ENCODE data around the gene ALK.

ALK gene

GRCh38 chr2:29375843-29376242 is 545.5 kb downstream of the ALK start:
- Histone ChIP-seq H3K27ac (no peak overlapping the region), H3K4me3 (no peak overlapping the region), H3K36me3 (ENCODE audit: insufficient read depth, low read length) (no peaks in the 10 kb centered on the region), H3K9me3 (ENCODE audit: low read depth, low read length) (no peaks in the 10 kb centered on the region), H3K9ac (ENCODE audit: insufficient read length) (no peak overlapping the region)
- TF ChIP-seq POLR2AphosphoS5 (IDR thresholded peaks at IDR 0.05; ENCODE audit: borderline replicate concordance, low read depth, low read length) (no peak), FOXP2 (optimal IDR thresholded peaks at IDR 0.05; ENCODE audit: control extremely low read depth, extremely low read length, insufficient read depth) (no peak), EZH2 (IDR thresholded peaks at IDR 0.05) (no peak)
- DNase-seq (ENCODE audit: low read depth, low spot score) = no peak

GRCh38 chr2:29374823-29375222 is 546.6 kb downstream of the ALK start:
- Histone ChIP-seq H3K27ac (no peak overlapping the region), H3K9me3 (ENCODE audit: low read depth, low read length) (no peaks in the 10 kb centered on the region), H3K36me3 (ENCODE audit: insufficient read depth, low read length) (no peaks in the 10 kb centered on the region), H3K4me3 (no peak overlapping the region), H3K9ac (ENCODE audit: insufficient read length) (no peak overlapping the region)
- no peak for TF ChIP-seq EZH2 (IDR thresholded peaks at IDR 0.05)
- TF ChIP-seq FOXP2 (optimal IDR thresholded peaks at IDR 0.05; ENCODE audit: control extremely low read depth, extremely low read length, insufficient read depth) = no peak
- no peak for TF ChIP-seq POLR2AphosphoS5 (IDR thresholded peaks at IDR 0.05; ENCODE audit: borderline replicate concordance, low read depth, low read length)
- DNase-seq (ENCODE audit: low read depth, low spot score) = no peak

GRCh38 chr2:29373870-29374269 is 547.5 kb downstream of the ALK start:
- H3K9ac ChIP-seq (ENCODE audit: insufficient read length) = no peak overlapping the region
- no peak for DNase-seq (ENCODE audit: low read depth, low spot score)
- H3K9me3 ChIP-seq (ENCODE audit: low read depth, low read length) = no peaks in the 10 kb centered on the region
- TF ChIP-seq FOXP2 (optimal IDR thresholded peaks at IDR 0.05; ENCODE audit: control extremely low read depth, extremely low read length, insufficient read depth) = no peak
- no peak for TF ChIP-seq EZH2 (IDR thresholded peaks at IDR 0.05)
- TF ChIP-seq POLR2AphosphoS5 (IDR thresholded peaks at IDR 0.05; ENCODE audit: borderline replicate concordance, low read depth, low read length) = no peak
- H3K36me3 ChIP-seq (ENCODE audit: insufficient read depth, low read length) = no peaks in the 10 kb centered on the region
- H3K27ac ChIP-seq = no peak overlapping the region
- no peak overlapping the region for H3K4me3 ChIP-seq

GRCh38 chr2:29372185-29372584 is 549.2 kb downstream of the ALK start:
- no peak for TF ChIP-seq FOXP2 (optimal IDR thresholded peaks at IDR 0.05; ENCODE audit: control extremely low read depth, extremely low read length, insufficient read depth)
- TF ChIP-seq EZH2 (IDR thresholded peaks at IDR 0.05) = no peak
- TF ChIP-seq POLR2AphosphoS5 (IDR thresholded peaks at IDR 0.05; ENCODE audit: borderline replicate concordance, low read depth, low read length) = no peak
- Histone ChIP-seq H3K4me3 (no peak overlapping the region), H3K9ac (ENCODE audit: insufficient read length) (no peak overlapping the region), H3K27ac (no peak overlapping the region), H3K9me3 (ENCODE audit: low read depth, low read length) (no peaks in the 10 kb centered on the region), H3K36me3 (ENCODE audit: insufficient read depth, low read length) (no peaks in the 10 kb centered on the region)
- DNase-seq (ENCODE audit: low read depth, low spot score) = no peak

GRCh38 chr2:29370581-29371125 is 550.7 kb downstream of the ALK start:
- no peak overlapping the region for H3K4me3 ChIP-seq
- DNase-seq (ENCODE audit: low read depth, low spot score) = no peak
- TF ChIP-seq POLR2AphosphoS5 (IDR thresholded peaks at IDR 0.05; ENCODE audit: borderline replicate concordance, low read depth, low read length) = no peak
- no peak for TF ChIP-seq EZH2 (IDR thresholded peaks at IDR 0.05)
- no peak for TF ChIP-seq FOXP2 (optimal IDR thresholded peaks at IDR 0.05; ENCODE audit: control extremely low read depth, extremely low read length, insufficient read depth)
- H3K9ac ChIP-seq (ENCODE audit: insufficient read length) = no peak overlapping the region
- no peak overlapping the region for H3K27ac ChIP-seq
- no peaks in the 10 kb centered on the region for H3K9me3 ChIP-seq (ENCODE audit: low read depth, low read length)
- H3K36me3 ChIP-seq (ENCODE audit: insufficient read depth, low read length) = no peaks in the 10 kb centered on the region; the same call in 1 of the 2 replicates

GRCh38 chr2:29370173-29370572 is 551.2 kb downstream of the ALK start:
- Histone ChIP-seq H3K27ac (no peak overlapping the region), H3K4me3 (no peak overlapping the region), H3K9ac (ENCODE audit: insufficient read length) (no peak overlapping the region), H3K9me3 (ENCODE audit: low read depth, low read length) (no peaks in the 10 kb centered on the region), H3K36me3 (ENCODE audit: insufficient read depth, low read length) (no peaks in the 10 kb centered on the region; the same call in 1 of the 2 replicates)
- no peak for DNase-seq (ENCODE audit: low read depth, low spot score)
- TF ChIP-seq FOXP2 (optimal IDR thresholded peaks at IDR 0.05; ENCODE audit: control extremely low read depth, extremely low read length, insufficient read depth) (no peak), POLR2AphosphoS5 (IDR thresholded peaks at IDR 0.05; ENCODE audit: borderline replicate concordance, low read depth, low read length) (no peak), EZH2 (IDR thresholded peaks at IDR 0.05) (no peak)

- no peak overlapping the region for H3K9ac ChIP-seq (ENCODE audit: insufficient read length)
- H3K9me3 ChIP-seq (ENCODE audit: low read depth, low read length) = no peaks in the 10 kb centered on the region
- H3K27ac ChIP-seq = no peak overlapping the region
- no peak for DNase-seq (ENCODE audit: low read depth, low spot score)
- TF ChIP-seq FOXP2 (optimal IDR thresholded peaks at IDR 0.05; ENCODE audit: control extremely low read depth, extremely low read length, insufficient read depth) (no peak), POLR2AphosphoS5 (IDR thresholded peaks at IDR 0.05; ENCODE audit: borderline replicate concordance, low read depth, low read length) (no peak)
- no peak overlapping the region for H3K4me3 ChIP-seq
- H3K36me3 ChIP-seq (ENCODE audit: insufficient read depth, low read length) = no peaks in the 10 kb centered on the region; the same call in 1 of the 2 replicates
These were observed 552.7 kb downstream of the ALK start for GRCh38 chr2:29368659-29369040.

GRCh38 chr2:29367986-29368658 is 553.3 kb downstream of the ALK start:
- Histone ChIP-seq H3K9ac (ENCODE audit: insufficient read length) (no peak overlapping the region), H3K27ac (no peak overlapping the region), H3K4me3 (no peak overlapping the region), H3K36me3 (ENCODE audit: insufficient read depth, low read length) (no peaks in the 10 kb centered on the region; the same call in 1 of the 2 replicates), H3K9me3 (ENCODE audit: low read depth, low read length) (no peaks in the 10 kb centered on the region)
- no peak for DNase-seq (ENCODE audit: low read depth, low spot score)
- TF ChIP-seq EZH2 (IDR thresholded peaks at IDR 0.05) (no peak), POLR2AphosphoS5 (IDR thresholded peaks at IDR 0.05; ENCODE audit: borderline replicate concordance, low read depth, low read length) (no peak), FOXP2 (optimal IDR thresholded peaks at IDR 0.05; ENCODE audit: control extremely low read depth, extremely low read length, insufficient read depth) (no peak)
